Adrenal gland (tissue), 5 donors: ENCODE results near the gene SPACA5B.
"Not testable (repeated sequence)": the region's sequence is repeated elsewhere in the genome, so short reads cannot be mapped to it uniquely, and the experiment has no call there.

Source experiments
- CTCF ChIP-seq, 6 experiments: fragments of 450-650 bp in 4 of 6; fragments of 200-600 bp in 2 of 6; sonication (generic) in 1 of 6; IDR thresholded peaks; 1 replicate in 5 of 6; 2 replicates in 1 of 6; pipeline versions ENCODE4 v1.5.1 to v1.8.0; 2016 to 2021; ENCODE audit warnings: antibody characterized with exemption in 6 of 6, mild to moderate bottlenecking in 2 of 6, moderate library complexity in 1 of 6
- POLR2A ChIP-seq, 2 donors: fragments of 450-650 bp; IDR thresholded peaks; one replicate each; pipeline ENCODE4 v1.6.1; 2017; ENCODE audit warnings: antibody characterized with exemption in 2 of 2, mild to moderate bottlenecking in 2 of 2, moderate library complexity in 1 of 2
- donor health status: DM: no; HTN: no; CAD: no.

- TF ChIP-seq CTCF, POLR2A (IDR thresholded peaks at IDR 0.05): not testable (repeated sequence)
These were observed 1.9 kb downstream of the SPACA5B start for GRCh38 chrX:48132308-48132844.
